ENCODE measurements around the gene ZNF782. TPM values are rescaled to one million over a fixed set of nuclear protein-coding genes. Genes with fewer than 3 reads are reported as not detected.
"Not testable (repeated sequence)": the region's sequence is repeated elsewhere in the genome, so short reads cannot be mapped to it uniquely, and the experiment has no call there.

The ZNF782 gene
- total RNA-seq, 1 donor from 2014 or later: 3.6 TPM

GRCh38 chr9:96858018-96858573 lies 3.8 kb upstream of the ZNF782 start:
- DNase-seq (no peak), ATAC-seq (ENCODE audit: poor library complexity) (no peak)
- intact Hi-C loops (cut with DNase I): loop anchor here (5.0 kb wide), 1 partner anchor 539 kb away; no protein-coding TSS in a partner anchor

DNA sequence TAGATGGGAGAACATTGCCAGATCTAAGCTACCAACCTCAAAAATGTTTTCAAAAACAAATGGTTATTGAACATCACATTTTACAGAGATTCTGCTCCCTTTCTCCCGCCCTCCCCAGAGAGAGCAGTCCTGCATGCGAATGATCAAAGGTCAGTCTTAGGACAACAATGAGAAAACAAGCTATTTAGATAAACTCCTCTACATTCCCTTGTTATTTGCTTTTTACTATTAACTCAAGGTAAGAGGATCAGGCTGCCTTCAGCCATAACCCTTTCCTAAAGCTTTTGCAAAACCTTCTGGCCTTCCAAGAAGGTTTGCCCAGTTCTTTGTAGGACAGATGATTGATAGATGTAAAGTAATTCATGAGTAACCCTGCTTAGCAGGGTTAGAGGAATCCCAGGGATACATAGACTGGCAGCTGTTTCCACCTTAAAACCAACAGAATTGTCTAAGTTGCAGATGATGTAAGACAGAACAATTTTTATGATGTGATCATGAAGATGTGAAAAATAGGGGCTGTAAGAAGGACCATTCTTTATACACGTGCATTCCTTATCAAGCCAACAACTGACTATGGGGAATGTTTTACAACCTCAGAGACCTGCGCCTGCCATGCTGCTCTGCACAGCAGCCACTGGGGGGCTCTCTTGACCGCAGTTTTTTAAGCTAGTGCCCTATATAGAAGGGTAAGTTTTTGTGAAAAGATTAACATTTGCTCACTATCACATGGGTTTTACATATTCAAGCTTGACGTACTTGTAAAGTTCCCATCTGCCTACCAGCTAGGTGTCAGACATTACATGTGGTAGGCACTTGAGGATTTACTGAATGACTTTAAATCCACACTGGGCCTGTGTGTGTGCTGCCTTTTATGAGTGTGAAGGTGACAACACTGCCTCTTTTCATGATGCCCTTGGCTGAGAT lies 2.3 kb upstream of the ZNF782 start:
- DNase-seq (peak; percentile 66), ATAC-seq (ENCODE audit: poor library complexity) (peak; percentile 65)
- intact Hi-C loops (cut with DNase I): loop anchor here (5.0 kb wide), 1 partner anchor 541 kb away; no protein-coding TSS in a partner anchor

GRCh38 chr9:96854651-96855273 lies 448 bp upstream of the ZNF782 start:
- no peak for DNase-seq
- no peak for ATAC-seq (ENCODE audit: poor library complexity)
- intact Hi-C loops (cut with DNase I): loop anchor here (1.0 to 5.0 kb wide), 2 partner anchors 255 to 543 kb away; no protein-coding TSS in a partner anchor

GRCh38 chr9:96852676-96853075 lies 1.6 kb downstream of the ZNF782 start:
- intact Hi-C loops (cut with DNase I): no loop called here
- ATAC-seq (ENCODE audit: poor library complexity): no peak
- DNase-seq: no peak

DNA sequence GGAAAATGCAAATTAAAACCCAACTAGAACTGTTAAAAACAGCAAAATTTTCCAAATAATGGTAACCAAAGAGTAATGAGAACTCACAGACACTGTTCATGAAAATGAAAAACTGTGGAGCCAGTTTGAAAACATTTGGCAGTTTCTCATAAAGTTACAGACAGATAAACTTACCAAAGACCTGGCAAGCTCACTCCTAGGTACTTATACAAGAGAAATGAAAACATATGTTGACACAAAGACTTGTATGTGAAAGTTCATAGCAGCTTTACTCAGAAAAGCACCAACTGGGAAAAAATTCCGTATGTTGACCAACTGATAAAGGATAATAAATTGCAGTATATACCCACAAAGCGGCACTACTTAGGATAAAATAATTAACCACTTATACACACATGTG lies 10.3 kb downstream of the ZNF782 start:
- DNase-seq: no peak
- intact Hi-C loops (cut with DNase I): no loop called here
- no peak for ATAC-seq (ENCODE audit: poor library complexity)

GRCh38 chr9:96818533-96818932 lies 35.8 kb downstream of the ZNF782 start:
- intact Hi-C loops (cut with DNase I): no loop called here
- DNase-seq (no peak), ATAC-seq (ENCODE audit: poor library complexity) (no peak)

GRCh38 chr9:96817973-96818372 lies 36.3 kb downstream of the ZNF782 start:
- intact Hi-C loops (cut with DNase I): no loop called here

DNA sequence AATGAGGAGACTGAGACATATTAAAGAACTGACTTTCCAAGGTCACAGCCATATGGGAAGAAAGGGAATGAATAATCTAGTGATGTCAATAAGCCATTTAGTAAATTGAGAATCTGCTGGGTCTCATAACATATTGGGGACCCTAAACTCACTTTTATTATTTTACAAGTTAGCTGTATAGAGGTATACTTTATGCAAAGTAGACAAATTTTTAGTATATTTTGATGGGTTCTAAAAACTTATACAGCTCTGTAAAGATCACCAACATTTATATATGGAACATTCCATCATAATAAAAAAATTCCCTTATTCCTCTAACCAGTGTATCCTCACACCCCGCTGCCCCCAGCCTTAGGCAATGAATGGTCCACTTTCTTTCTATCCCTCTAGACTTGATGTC lies 40.7 kb downstream of the ZNF782 start:
- intact Hi-C loops (cut with DNase I): no loop called here
- ATAC-seq (ENCODE audit: poor library complexity): no peak
- DNase-seq: no peak

More at GRCh38 chr9:96817973-96818372, 36.3 kb downstream of the ZNF782 start:
- DNase-seq: no peak
- no peak for ATAC-seq (ENCODE audit: poor library complexity)

DNA sequence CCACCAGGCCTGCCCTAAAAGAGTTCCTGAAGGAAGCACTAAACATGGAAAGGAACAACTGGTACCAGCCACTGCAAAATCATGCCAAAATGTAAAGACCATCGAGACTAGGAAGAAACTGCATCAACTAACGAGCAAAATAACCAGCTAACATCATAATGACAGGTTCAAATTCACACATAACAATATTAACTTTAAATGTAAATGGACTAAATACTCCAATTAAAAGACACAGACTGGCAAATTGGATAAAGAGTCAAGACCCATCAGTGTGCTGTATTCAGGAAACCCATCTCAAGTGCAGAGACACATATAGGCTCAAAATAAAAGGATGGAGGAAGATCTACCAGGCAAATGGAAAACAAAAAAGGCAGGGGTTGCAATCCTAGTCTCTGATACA lies 55.4 kb downstream of the ZNF782 start:
- DNase-seq; ATAC-seq (ENCODE audit: poor library complexity); intact Hi-C loops (cut with DNase I): not testable (repeated sequence)

- DNase-seq (no peak), ATAC-seq (ENCODE audit: poor library complexity) (no peak)
- intact Hi-C loops (cut with DNase I): no loop called here
Observed at GRCh38 chr9:96784021-96784420, 70.3 kb downstream of the ZNF782 start.

GRCh38 chr9:96782235-96782634 lies 72.1 kb downstream of the ZNF782 start:
- intact Hi-C loops (cut with DNase I): no loop called here
- DNase-seq (no peak), ATAC-seq (ENCODE audit: poor library complexity) (no peak)

GRCh38 chr9:96781552-96781951 lies 72.8 kb downstream of the ZNF782 start:
- intact Hi-C loops (cut with DNase I): no loop called here
- ATAC-seq (ENCODE audit: poor library complexity) (no peak), DNase-seq (no peak)

- DNase-seq (no peak), ATAC-seq (ENCODE audit: poor library complexity) (no peak)
- intact Hi-C loops (cut with DNase I): no loop called here
Observed at GRCh38 chr9:96779089-96779488, 75.2 kb downstream of the ZNF782 start.

- intact Hi-C loops (cut with DNase I): no loop called here
- ATAC-seq (ENCODE audit: poor library complexity) (no peak), DNase-seq (no peak)
Observed at GRCh38 chr9:96777426-96777864, 76.9 kb downstream of the ZNF782 start.

DNA sequence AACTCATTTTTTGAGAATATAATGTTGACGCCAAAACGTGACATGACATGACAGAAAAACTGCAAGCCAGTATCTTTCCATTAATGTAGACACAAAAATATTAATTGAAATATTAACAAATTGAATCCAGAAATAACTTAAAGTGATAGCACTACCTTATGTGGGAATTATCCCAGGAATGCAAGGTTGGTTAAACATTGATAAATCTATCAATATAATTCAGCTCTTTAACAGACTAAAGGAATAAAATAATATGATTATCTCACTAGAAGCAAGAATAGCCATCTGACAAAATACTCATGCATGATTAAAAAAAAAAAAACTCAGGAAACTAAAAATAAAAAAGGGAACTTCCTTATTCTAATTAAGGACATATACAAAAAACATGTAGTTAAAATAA lies 83.2 kb downstream of the ZNF782 start:
- DNase-seq (no peak), ATAC-seq (ENCODE audit: poor library complexity) (no peak)
- intact Hi-C loops (cut with DNase I): no loop called here

- ATAC-seq (ENCODE audit: poor library complexity) (no peak), DNase-seq (no peak)
- intact Hi-C loops (cut with DNase I): no loop called here
Observed at GRCh38 chr9:96769989-96770388, 84.3 kb downstream of the ZNF782 start.
